ENCODE results near the gene EFCAB6. TPM values are rescaled to one million over a fixed set of nuclear protein-coding genes. Genes with fewer than 3 reads are reported as not detected.

Gene EFCAB6
- total and polyA plus RNA-seq, 7 experiments from 2014 or later: 0.08 to 1.4 (median 0.39) TPM; not detected in 1

- ATAC-seq (no peak), DNase-seq (no peak)
- H3K9me3 ChIP-seq (ENCODE audit: control insufficient read depth in 2 of 3, low read length in 3 of 3): no peaks in the 10 kb centered on the region
- intact Hi-C loops (cut with micrococcal nuclease): no loop called here
- no peak overlapping the region for H3K4me3 ChIP-seq (ENCODE audit: low read length)
- POLR2A ChIA-PET: no interaction called here
- CTCF ChIA-PET: no interaction called here
- Mint-ChIP-seq H3K4me3 (no peak overlapping the region), H3K36me3 (no peaks in the 10 kb centered on the region), H3K27me3 (peaks cover 2 to 16% (median 5%) of the 10 kb centered on the region in 5 donors), H3K4me1 (no peaks in the 10 kb centered on the region), H3K27ac (no peak overlapping the region), H3K9me3 (peaks cover 0 to 4% (median 0%) of the 10 kb centered on the region in 11 donors)
- no peaks in the 10 kb centered on the region for H3K36me3 ChIP-seq (ENCODE audit: control insufficient read depth in 2 of 3, insufficient read depth in 3 of 3, low read length in 3 of 3)
- H3K4me1 ChIP-seq (ENCODE audit: control insufficient read depth in 2 of 2, insufficient read depth in 2 of 2, low read length in 2 of 2): no peaks in the 10 kb centered on the region
- H3K27me3 ChIP-seq (ENCODE audit: control insufficient read depth in 2 of 2, insufficient read depth in 2 of 2, low read length in 2 of 2): no peaks in the 10 kb centered on the region
- H3K27ac ChIP-seq (ENCODE audit: low read depth, low read length): no peak overlapping the region
These were observed 276.8 kb downstream of the EFCAB6 start for GRCh38 chr22:43535336-43535735.

GRCh38 chr22:43534916-43535315 is 277.2 kb downstream of the EFCAB6 start:
- no peaks in the 10 kb centered on the region for H3K9me3 ChIP-seq (ENCODE audit: control insufficient read depth in 2 of 3, low read length in 3 of 3)
- intact Hi-C loops (cut with micrococcal nuclease): no loop called here
- H3K36me3 ChIP-seq (ENCODE audit: control insufficient read depth in 2 of 3, insufficient read depth in 3 of 3, low read length in 3 of 3): no peaks in the 10 kb centered on the region
- peaks cover 2 to 16% (median 5%) of the 10 kb centered on the region in 5 donors for H3K27me3 Mint-ChIP-seq
- H3K4me3 ChIP-seq (ENCODE audit: low read length): no peak overlapping the region
- CTCF ChIA-PET: no interaction called here
- no peaks in the 10 kb centered on the region for H3K4me1 Mint-ChIP-seq
- POLR2A ChIA-PET: no interaction called here
- no peak for ATAC-seq
- no peaks in the 10 kb centered on the region for H3K4me1 ChIP-seq (ENCODE audit: control insufficient read depth in 2 of 2, insufficient read depth in 2 of 2, low read length in 2 of 2)
- H3K27me3 ChIP-seq (ENCODE audit: control insufficient read depth in 2 of 2, insufficient read depth in 2 of 2, low read length in 2 of 2): no peaks in the 10 kb centered on the region
- no peaks in the 10 kb centered on the region for H3K36me3 Mint-ChIP-seq
- peaks cover 0 to 4% (median 0%) of the 10 kb centered on the region in 11 donors for H3K9me3 Mint-ChIP-seq
- H3K27ac ChIP-seq (ENCODE audit: low read depth, low read length): no peak overlapping the region
- DNase-seq: no peak
- H3K4me3 Mint-ChIP-seq: no peak overlapping the region
- H3K27ac Mint-ChIP-seq: peak overlapping the region in 1 of 9 donors; percentile 36

- no peak overlapping the region for H3K27ac Mint-ChIP-seq
- DNase-seq (no peak), ATAC-seq (no peak)
- no peaks in the 10 kb centered on the region for H3K36me3 Mint-ChIP-seq
- Histone ChIP-seq H3K9me3 (ENCODE audit: control insufficient read depth in 2 of 3, low read length in 3 of 3) (no peaks in the 10 kb centered on the region), H3K27me3 (ENCODE audit: control insufficient read depth in 2 of 2, insufficient read depth in 2 of 2, low read length in 2 of 2) (no peaks in the 10 kb centered on the region), H3K4me3 (ENCODE audit: low read length) (no peak overlapping the region), H3K36me3 (ENCODE audit: control insufficient read depth in 2 of 3, insufficient read depth in 3 of 3, low read length in 3 of 3) (no peaks in the 10 kb centered on the region), H3K4me1 (ENCODE audit: control insufficient read depth in 2 of 2, insufficient read depth in 2 of 2, low read length in 2 of 2) (no peaks in the 10 kb centered on the region), H3K27ac (ENCODE audit: low read depth, low read length) (no peak overlapping the region)
- intact Hi-C loops (cut with micrococcal nuclease): no loop called here
- peaks cover 0 to 4% (median 0%) of the 10 kb centered on the region in 11 donors for H3K9me3 Mint-ChIP-seq
- H3K4me3 Mint-ChIP-seq: no peak overlapping the region
- peaks cover 0 to 3% (median 0%) of the 10 kb centered on the region in 7 donors for H3K4me1 Mint-ChIP-seq
- H3K27me3 Mint-ChIP-seq: peaks cover 2 to 13% (median 5%) of the 10 kb centered on the region in 5 donors
- CTCF ChIA-PET: no interaction called here
- POLR2A ChIA-PET: no interaction called here
These were observed 278.3 kb downstream of the EFCAB6 start for GRCh38 chr22:43533656-43534428.

GRCh38 chr22:43533156-43533530 is 279.0 kb downstream of the EFCAB6 start:
- Mint-ChIP-seq H3K36me3 (no peaks in the 10 kb centered on the region), H3K9me3 (peaks cover 0 to 4% (median 0%) of the 10 kb centered on the region in 11 donors), H3K27me3 (peaks cover 2 to 13% (median 4%) of the 10 kb centered on the region in 5 donors), H3K4me1 (peaks cover 0 to 6% (median 0%) of the 10 kb centered on the region in 7 donors), H3K27ac (no peak overlapping the region), H3K4me3 (no peak overlapping the region)
- Histone ChIP-seq H3K4me3 (ENCODE audit: low read length) (no peak overlapping the region), H3K27me3 (ENCODE audit: control insufficient read depth in 2 of 2, insufficient read depth in 2 of 2, low read length in 2 of 2) (no peaks in the 10 kb centered on the region), H3K9me3 (ENCODE audit: control insufficient read depth in 2 of 3, low read length in 3 of 3) (no peaks in the 10 kb centered on the region), H3K4me1 (ENCODE audit: control insufficient read depth in 2 of 2, insufficient read depth in 2 of 2, low read length in 2 of 2) (no peaks in the 10 kb centered on the region), H3K36me3 (ENCODE audit: control insufficient read depth in 2 of 3, insufficient read depth in 3 of 3, low read length in 3 of 3) (no peaks in the 10 kb centered on the region), H3K27ac (ENCODE audit: low read depth, low read length) (no peak overlapping the region)
- POLR2A ChIA-PET: no interaction called here
- intact Hi-C loops (cut with micrococcal nuclease): no loop called here
- ATAC-seq: no peak
- CTCF ChIA-PET: no interaction called here
- DNase-seq: no peak

- no peaks in the 10 kb centered on the region for H3K36me3 ChIP-seq (ENCODE audit: control insufficient read depth in 2 of 3, insufficient read depth in 3 of 3, low read length in 3 of 3)
- H3K4me3 Mint-ChIP-seq: no peak overlapping the region
- no peaks in the 10 kb centered on the region for H3K4me1 ChIP-seq (ENCODE audit: control insufficient read depth in 2 of 2, insufficient read depth in 2 of 2, low read length in 2 of 2)
- ChIA-PET POLR2A (no interaction called here), CTCF (no interaction called here)
- intact Hi-C loops (cut with micrococcal nuclease): no loop called here
- peaks cover 0 to 4% (median 0%) of the 10 kb centered on the region in 11 donors for H3K9me3 Mint-ChIP-seq
- peaks cover 0 to 16% (median 4%) of the 10 kb centered on the region in 5 donors for H3K27me3 Mint-ChIP-seq
- DNase-seq: no peak
- no peak for ATAC-seq
- H3K36me3 Mint-ChIP-seq: no peaks in the 10 kb centered on the region
- H3K9me3 ChIP-seq (ENCODE audit: control insufficient read depth in 2 of 3, low read length in 3 of 3): no peaks in the 10 kb centered on the region
- H3K27ac ChIP-seq (ENCODE audit: low read depth, low read length): no peak overlapping the region
- H3K4me3 ChIP-seq (ENCODE audit: low read length): no peak overlapping the region
- H3K27me3 ChIP-seq (ENCODE audit: control insufficient read depth in 2 of 2, insufficient read depth in 2 of 2, low read length in 2 of 2): no peaks in the 10 kb centered on the region
- H3K27ac Mint-ChIP-seq: no peak overlapping the region
- peaks cover 0 to 6% (median 0%) of the 10 kb centered on the region in 7 donors for H3K4me1 Mint-ChIP-seq
These were observed 279.6 kb downstream of the EFCAB6 start for GRCh38 chr22:43532301-43533155.

- Mint-ChIP-seq H3K9me3 (peaks cover 0 to 4% (median 0%) of the 10 kb centered on the region in 11 donors), H3K27ac (no peak overlapping the region), H3K27me3 (peaks cover 0 to 18% (median 4%) of the 10 kb centered on the region in 5 donors), H3K36me3 (no peaks in the 10 kb centered on the region), H3K4me1 (peaks cover 0 to 6% (median 0%) of the 10 kb centered on the region in 7 donors), H3K4me3 (no peak overlapping the region)
- intact Hi-C loops (cut with micrococcal nuclease): no loop called here
- POLR2A ChIA-PET: no interaction called here
- no peaks in the 10 kb centered on the region for H3K9me3 ChIP-seq (ENCODE audit: control insufficient read depth in 2 of 3, low read length in 3 of 3)
- no peak overlapping the region for H3K4me3 ChIP-seq (ENCODE audit: low read length)
- ATAC-seq (no peak), DNase-seq (no peak)
- CTCF ChIA-PET: no interaction called here
- no peaks in the 10 kb centered on the region for H3K27me3 ChIP-seq (ENCODE audit: control insufficient read depth in 2 of 2, insufficient read depth in 2 of 2, low read length in 2 of 2)
- no peak overlapping the region for H3K27ac ChIP-seq (ENCODE audit: low read depth, low read length)
- H3K4me1 ChIP-seq (ENCODE audit: control insufficient read depth in 2 of 2, insufficient read depth in 2 of 2, low read length in 2 of 2): no peaks in the 10 kb centered on the region
- H3K36me3 ChIP-seq (ENCODE audit: control insufficient read depth in 2 of 3, insufficient read depth in 3 of 3, low read length in 3 of 3): no peaks in the 10 kb centered on the region
These were observed 280.5 kb downstream of the EFCAB6 start for GRCh38 chr22:43531651-43532050.

All from naive thymus-derived CD4-positive, alpha-beta T cell (primary cell).